ENCODE measurements around the gene XPNPEP1.

XPNPEP1 gene

DNA sequence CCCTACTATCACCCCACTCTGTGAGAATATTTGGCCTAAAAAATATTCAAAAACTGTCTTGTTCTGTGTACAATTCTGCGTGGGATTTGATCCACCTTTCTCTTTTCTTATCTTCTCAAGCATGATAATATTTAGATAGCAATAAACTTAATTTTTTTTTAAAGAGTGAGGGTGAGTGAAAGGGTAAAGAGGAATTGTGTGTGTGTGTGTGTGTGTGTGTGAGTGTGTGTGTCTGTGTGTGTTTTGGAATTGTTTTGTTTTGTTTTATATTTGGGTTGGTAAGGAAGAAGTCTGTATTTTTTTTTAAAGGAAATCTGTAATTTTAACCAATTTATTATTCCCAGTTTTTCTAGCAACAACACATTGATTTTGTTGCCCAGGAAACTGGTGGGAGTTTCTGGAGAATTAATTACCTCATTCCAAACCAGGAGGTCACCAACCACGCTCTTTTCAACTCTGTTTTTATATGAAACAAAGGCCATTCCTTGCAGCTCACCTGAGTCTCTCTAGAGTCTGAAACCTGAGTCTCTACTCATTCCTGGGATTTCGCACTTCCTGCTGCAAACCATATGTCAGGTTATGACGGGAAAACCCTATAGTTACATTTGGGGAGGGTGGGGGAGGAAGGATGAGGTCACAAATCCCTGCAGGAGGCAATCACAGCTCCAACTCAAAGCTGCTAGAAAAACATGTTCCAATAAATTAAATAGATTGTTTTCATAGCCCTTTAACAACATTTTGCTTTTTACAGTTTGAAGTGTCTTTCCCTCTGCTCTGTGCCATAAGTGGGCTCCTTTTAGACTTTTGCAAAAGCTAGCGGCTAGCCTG is 38.1 kb upstream of the XPNPEP1 start:
- Histone ChIP-seq H3K36me3 (no peaks in the 10 kb centered on the region), H3K27ac (peak overlapping the region; percentile 66), H3K9me3 (ENCODE audit: severe bottlenecking) (no peaks in the 10 kb centered on the region), H3K4me3 (ENCODE audit: low read depth, low read length) (no peak overlapping the region), H3K27me3 (ENCODE audit: insufficient read depth, low read depth, severe bottlenecking) (no peaks in the 10 kb centered on the region)
- peak; percentile 40 for DNase-seq
- TF ChIP-seq, protein P1, sequence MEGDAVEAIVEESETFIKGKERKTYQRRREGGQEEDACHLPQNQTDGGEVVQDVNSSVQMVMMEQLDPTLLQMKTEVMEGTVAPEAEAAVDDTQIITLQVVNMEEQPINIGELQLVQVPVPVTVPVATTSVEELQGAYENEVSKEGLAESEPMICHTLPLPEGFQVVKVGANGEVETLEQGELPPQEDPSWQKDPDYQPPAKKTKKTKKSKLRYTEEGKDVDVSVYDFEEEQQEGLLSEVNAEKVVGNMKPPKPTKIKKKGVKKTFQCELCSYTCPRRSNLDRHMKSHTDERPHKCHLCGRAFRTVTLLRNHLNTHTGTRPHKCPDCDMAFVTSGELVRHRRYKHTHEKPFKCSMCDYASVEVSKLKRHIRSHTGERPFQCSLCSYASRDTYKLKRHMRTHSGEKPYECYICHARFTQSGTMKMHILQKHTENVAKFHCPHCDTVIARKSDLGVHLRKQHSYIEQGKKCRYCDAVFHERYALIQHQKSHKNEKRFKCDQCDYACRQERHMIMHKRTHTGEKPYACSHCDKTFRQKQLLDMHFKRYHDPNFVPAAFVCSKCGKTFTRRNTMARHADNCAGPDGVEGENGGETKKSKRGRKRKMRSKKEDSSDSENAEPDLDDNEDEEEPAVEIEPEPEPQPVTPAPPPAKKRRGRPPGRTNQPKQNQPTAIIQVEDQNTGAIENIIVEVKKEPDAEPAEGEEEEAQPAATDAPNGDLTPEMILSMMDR (IDR thresholded peaks at IDR 0.05; ENCODE audit: low read depth, low read length), result no peak

DNA sequence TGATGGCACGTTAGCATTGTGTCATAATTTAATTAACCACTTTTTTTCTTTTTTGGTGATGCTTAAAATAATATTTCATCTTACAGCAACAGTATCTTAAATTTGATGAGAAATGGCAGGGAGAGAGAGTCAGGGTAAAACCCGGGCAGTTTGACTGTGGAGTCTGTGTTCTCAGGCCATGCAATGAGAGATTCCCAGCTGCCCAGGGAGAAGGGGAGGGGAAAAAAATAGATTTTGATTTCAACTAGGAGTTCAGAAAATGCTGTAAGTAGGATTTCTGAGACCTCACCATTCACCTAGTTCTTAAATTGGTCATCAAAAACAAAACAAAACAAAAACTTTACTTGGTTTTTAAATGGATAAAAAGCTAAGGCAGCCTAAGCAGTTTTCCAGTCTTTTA is 37.4 kb upstream of the XPNPEP1 start:
- Histone ChIP-seq H3K27me3 (ENCODE audit: insufficient read depth, low read depth, severe bottlenecking) (no peaks in the 10 kb centered on the region), H3K36me3 (no peaks in the 10 kb centered on the region), H3K9me3 (ENCODE audit: severe bottlenecking) (no peaks in the 10 kb centered on the region), H3K4me3 (ENCODE audit: low read depth, low read length) (no peak overlapping the region), H3K27ac (no peak overlapping the region)
- no peak for DNase-seq
- TF ChIP-seq, protein P1 (IDR thresholded peaks at IDR 0.05; ENCODE audit: low read depth, low read length), result no peak

DNA sequence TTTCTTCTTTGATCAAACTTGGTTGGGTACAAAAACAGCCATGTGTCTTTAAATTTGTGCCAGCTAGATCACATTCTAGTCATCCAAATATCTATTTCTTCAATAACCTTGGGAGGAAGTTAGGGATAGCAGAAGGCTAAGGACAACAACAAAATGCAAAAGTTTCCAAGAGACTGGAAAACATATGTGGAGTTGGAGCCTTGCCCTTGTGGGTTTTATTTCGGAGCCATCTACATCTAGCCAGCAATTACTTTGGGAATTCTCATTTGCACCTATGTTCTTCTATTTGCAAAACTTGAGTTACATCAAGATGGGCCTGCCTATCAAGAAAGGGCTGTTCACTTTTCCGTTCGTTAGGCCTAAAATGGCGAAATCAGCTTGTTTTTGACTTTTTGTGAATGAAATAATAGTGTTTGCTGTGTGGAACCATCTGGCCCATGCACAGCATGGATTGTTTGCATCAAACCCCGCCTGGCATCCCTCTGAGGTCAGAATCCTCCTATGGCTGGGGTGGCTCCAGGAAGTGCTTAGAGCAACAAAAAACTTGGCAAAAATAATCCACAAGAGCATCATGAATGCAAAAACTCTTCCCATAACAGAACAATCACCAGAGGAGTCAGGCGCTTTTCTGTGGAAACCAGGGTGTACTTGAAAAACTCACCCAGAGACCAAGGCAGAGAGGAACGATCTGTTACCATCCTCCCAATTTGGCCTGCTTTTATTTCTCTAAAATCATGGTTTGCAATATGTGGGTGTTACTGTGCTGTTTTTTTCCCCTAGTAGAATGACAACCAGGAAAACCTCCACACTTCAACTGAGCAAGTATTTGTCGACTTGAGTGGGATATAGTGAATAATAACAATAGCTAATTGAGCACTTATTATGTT is 36.2 kb upstream of the XPNPEP1 start:
- no peak overlapping the region for H3K4me3 ChIP-seq (ENCODE audit: low read depth, low read length)
- no peak for DNase-seq
- no peaks in the 10 kb centered on the region for H3K36me3 ChIP-seq
- TF ChIP-seq, protein P1 (IDR thresholded peaks at IDR 0.05; ENCODE audit: low read depth, low read length), result no peak
- H3K27me3 ChIP-seq (ENCODE audit: insufficient read depth, low read depth, severe bottlenecking), result no peaks in the 10 kb centered on the region
- H3K9me3 ChIP-seq (ENCODE audit: severe bottlenecking), result no peaks in the 10 kb centered on the region
- no peak overlapping the region for H3K27ac ChIP-seq

DNA sequence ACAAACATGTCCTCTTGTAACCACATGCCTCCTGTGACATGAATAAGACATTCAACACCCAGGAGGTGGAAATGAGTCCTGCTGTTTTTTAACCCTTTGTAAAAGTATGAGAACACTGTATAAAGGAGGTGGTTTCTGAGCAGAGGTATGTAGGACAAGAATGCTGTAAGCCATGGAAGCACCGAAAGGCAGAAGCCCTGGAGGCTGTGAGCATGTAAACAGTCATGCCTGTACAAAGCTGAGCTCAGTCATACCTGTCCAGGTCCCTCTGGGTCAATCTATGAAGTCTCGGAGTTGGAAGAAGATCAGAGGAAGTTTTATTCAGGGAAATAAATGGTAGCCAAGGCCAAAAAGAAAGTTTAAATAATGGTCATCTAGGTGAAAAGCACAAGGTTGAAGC is 34.7 kb upstream of the XPNPEP1 start:
- H3K36me3 ChIP-seq, result no peaks in the 10 kb centered on the region
- no peak overlapping the region for H3K4me3 ChIP-seq (ENCODE audit: low read depth, low read length)
- no peak for DNase-seq
- no peak overlapping the region for H3K27ac ChIP-seq
- TF ChIP-seq, protein P1 (IDR thresholded peaks at IDR 0.05; ENCODE audit: low read depth, low read length), result no peak
- no peaks in the 10 kb centered on the region for H3K27me3 ChIP-seq (ENCODE audit: insufficient read depth, low read depth, severe bottlenecking)
- no peaks in the 10 kb centered on the region for H3K9me3 ChIP-seq (ENCODE audit: severe bottlenecking)

DNA sequence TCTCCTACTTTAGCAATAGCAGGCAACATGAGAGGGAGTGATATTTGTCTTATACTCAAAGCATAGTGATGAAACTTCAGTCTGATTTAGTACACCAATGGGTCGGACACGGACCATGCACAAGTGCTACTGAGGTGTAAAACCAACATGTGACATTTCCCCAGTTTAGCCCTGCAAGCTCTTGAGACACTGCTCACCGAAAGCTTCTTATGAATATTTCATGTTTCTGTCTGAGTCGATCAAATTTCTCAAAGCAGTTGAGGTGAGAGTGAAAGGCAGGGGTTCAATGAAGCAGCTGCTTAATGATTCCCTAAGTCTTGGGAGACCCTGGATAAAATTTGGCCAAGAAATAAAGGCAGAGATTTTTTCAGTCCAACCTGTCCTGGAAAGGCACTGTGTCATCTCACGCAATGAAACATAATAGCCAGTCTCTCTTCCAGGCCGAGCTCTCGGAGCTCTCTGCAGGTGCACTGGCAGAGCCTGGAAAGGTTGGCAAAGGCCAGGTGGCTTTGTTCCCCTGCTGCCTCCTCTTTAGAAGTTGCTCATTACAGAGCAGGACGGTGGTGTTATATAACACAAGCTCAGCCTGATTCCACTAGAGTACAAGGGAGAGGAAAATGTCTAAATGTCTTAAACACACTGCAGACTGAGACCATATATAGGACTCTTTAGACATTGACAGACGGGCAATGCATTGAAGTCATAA is 33.9 kb upstream of the XPNPEP1 start:
- Histone ChIP-seq H3K27me3 (ENCODE audit: insufficient read depth, low read depth, severe bottlenecking) (no peaks in the 10 kb centered on the region), H3K36me3 (no peaks in the 10 kb centered on the region), H3K4me3 (ENCODE audit: low read depth, low read length) (no peak overlapping the region), H3K9me3 (ENCODE audit: severe bottlenecking) (no peaks in the 10 kb centered on the region), H3K27ac (no peak overlapping the region)
- no peak for DNase-seq
- TF ChIP-seq, protein P1 (IDR thresholded peaks at IDR 0.05; ENCODE audit: low read depth, low read length), result no peak

Measured in WERI-Rb-1 (cell line).